ENCODE measurements around the gene KCNB1.

The KCNB1 gene

DNA sequence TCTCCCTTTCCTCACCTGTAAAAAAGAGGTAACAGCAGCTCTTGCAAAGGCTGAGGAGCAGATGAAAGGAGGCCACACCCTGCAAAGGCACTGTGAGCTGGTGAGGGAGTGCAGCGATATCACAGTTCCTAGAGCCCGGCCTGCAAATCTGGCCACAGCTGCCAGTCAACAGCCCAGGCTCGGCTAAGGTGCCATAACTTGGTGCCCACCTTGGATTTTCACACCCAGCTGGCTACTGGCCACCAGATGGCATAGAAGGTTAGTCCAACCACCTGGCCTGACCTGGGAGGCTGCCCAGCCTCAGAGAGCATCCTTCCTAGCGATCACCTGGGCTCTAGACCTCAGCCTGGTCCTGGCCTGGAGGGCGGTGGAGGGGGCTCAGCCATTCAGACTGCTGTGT lies 46.8 kb downstream of the KCNB1 start:
- TF ChIP-seq, protein P1, sequence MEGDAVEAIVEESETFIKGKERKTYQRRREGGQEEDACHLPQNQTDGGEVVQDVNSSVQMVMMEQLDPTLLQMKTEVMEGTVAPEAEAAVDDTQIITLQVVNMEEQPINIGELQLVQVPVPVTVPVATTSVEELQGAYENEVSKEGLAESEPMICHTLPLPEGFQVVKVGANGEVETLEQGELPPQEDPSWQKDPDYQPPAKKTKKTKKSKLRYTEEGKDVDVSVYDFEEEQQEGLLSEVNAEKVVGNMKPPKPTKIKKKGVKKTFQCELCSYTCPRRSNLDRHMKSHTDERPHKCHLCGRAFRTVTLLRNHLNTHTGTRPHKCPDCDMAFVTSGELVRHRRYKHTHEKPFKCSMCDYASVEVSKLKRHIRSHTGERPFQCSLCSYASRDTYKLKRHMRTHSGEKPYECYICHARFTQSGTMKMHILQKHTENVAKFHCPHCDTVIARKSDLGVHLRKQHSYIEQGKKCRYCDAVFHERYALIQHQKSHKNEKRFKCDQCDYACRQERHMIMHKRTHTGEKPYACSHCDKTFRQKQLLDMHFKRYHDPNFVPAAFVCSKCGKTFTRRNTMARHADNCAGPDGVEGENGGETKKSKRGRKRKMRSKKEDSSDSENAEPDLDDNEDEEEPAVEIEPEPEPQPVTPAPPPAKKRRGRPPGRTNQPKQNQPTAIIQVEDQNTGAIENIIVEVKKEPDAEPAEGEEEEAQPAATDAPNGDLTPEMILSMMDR (IDR thresholded peaks at IDR 0.05; ENCODE audit: low read length, missing control alignments) = no peak
- H3K4me3 ChIP-seq (replicated peaks; ENCODE audit: low read depth, low read length) = no peak overlapping the region
- no peak for DNase-seq (ENCODE audit: low read depth)

DNA sequence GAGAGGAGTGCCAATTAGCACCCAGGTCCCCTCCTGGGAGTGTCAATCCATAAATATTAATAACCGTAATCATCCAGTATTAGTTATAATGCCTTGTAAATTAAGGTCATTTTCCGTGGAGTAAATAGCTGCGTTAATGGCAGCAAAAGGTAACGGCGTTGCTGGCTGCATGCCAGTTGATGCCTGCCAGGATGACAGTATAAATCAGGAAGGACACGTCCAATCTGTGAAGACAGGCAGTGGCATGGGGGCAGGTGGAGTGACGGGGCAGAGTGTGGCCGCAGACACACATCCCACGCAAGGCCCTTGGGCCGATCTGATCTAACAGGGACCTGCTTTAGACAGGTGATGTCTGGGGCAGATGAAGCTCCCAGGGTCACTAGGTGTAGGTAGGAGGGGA lies 49.1 kb downstream of the KCNB1 start:
- no peak overlapping the region for H3K4me3 ChIP-seq (replicated peaks; ENCODE audit: low read depth, low read length)
- TF ChIP-seq, protein P1 (IDR thresholded peaks at IDR 0.05; ENCODE audit: low read length, missing control alignments) = no peak
- no peak for DNase-seq (ENCODE audit: low read depth)

DNA sequence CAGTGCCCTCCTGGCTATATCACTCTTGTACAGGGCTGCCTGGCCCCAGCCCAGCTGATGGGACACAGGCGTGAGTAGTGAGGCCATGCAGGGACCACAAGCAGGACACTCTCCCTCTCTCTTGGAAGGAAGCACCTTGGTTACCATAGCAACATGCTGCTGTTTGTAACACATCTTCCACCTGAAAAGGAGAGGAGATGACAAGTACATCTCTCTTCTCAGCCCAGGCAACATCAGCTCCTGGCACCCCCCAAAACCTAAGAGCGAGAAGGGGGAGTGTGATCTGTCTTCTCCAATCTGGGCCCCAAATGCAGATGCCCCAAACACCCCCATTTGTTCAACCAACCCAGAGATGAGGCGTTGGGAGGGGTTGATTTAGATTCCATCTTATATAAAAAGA lies 49.9 kb downstream of the KCNB1 start:
- TF ChIP-seq, protein P1 (IDR thresholded peaks at IDR 0.05; ENCODE audit: low read length, missing control alignments) = no peak
- no peak for DNase-seq (ENCODE audit: low read depth)
- H3K4me3 ChIP-seq (replicated peaks; ENCODE audit: low read depth, low read length) = no peak overlapping the region

DNA sequence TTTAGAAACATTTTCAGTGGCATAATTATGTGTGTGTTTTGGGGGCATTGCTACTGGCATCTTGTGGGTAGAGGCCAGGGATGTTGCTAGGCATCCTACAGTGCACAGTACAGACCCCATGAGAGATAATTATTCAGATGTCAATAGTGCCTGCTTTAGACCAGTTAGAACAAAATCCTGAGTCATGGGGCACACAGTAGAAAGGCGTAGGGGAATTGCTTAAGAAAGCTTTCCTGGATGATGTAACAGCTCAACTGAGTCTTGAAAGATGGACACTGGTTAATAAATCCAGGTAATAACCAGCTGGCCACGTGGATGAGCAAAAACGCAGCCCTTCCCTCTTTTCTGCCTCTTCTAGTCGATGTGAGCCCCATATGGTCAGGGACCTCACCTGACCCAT lies 51.1 kb downstream of the KCNB1 start:
- H3K4me3 ChIP-seq (replicated peaks; ENCODE audit: low read depth, low read length) = no peak overlapping the region
- peak; percentile 33 for DNase-seq (ENCODE audit: low read depth)
- TF ChIP-seq, protein P1 (IDR thresholded peaks at IDR 0.05; ENCODE audit: low read length, missing control alignments) = no peak

DNA sequence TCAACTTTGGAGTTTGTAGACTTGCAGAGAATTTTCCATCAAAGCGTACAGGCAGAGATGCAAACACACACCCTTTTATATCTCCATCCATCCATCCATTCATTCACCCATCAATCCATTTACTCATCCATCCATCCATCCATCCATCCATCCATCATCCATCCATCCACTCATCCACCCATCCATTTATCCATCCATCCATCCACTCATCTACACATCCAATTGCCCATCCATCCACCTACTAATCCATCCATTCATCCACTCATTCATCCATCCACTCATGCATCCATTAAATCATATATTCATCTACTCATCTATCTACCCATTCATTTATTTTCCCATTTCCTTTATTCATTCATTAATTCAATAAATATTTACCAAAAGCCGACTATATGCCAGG lies 52.1 kb downstream of the KCNB1 start:
- H3K4me3 ChIP-seq (replicated peaks; ENCODE audit: low read depth, low read length) = no peak overlapping the region
- TF ChIP-seq, protein P1 (IDR thresholded peaks at IDR 0.05; ENCODE audit: low read length, missing control alignments) = no peak
- DNase-seq (ENCODE audit: low read depth) = no peak

DNA sequence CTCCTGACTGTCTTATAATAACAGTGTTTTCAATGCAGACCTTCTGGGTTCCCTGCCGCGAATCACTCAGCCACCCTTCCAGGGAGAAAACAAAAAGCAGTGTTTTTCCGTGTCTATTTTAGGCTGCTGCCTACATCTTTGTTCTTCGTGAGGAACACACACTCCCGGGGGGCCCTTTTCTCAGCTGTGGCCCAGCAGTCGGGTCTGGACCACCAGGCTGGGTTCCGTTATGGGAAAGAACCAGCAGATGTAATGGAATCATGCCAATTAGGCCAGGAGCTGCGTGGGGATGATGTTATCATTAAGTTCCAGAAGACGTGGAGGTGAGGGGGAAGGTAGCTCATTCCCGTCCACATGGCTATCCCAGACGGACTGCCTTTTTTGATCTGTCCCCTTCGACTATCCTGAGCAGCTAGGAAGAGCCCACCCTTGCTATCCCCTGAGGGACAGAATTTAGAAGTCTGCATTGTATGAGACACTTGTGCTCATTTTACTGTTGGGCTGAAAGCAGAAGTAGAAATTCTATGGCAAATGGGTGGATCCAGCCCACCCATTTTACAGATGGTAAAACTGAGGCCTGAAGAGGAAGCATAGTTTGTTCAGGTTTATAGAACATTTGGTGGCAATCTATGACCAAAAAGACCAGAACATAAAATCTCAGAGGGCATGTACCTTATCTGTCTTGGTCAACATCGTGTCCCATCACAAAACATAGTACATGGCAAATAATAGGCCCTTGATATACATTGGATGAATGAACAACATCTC lies 54.5 kb downstream of the KCNB1 start:
- TF ChIP-seq, protein P1 (IDR thresholded peaks at IDR 0.05; ENCODE audit: low read length, missing control alignments) = no peak
- no peak for DNase-seq (ENCODE audit: low read depth)
- no peak overlapping the region for H3K4me3 ChIP-seq (replicated peaks; ENCODE audit: low read depth, low read length)

DNA sequence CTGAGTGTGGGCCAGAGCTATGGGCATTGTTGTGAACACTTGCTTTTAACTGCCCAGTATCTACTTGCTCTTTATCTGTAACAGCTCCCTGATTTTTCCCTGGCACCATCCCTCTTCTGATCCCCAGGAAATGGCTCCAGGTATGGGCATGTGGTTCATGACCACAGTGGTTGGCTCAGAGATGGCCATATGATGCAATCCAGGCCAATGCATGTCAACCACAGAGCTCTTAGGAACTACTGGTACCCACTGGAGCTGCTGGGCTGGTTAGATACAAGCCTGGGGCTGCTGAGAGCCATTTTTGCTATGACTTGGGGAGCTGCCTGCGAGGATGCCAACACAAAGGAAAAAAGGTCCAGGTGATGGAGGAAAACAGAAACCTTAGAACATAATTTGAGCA lies 55.6 kb downstream of the KCNB1 start:
- no peak for DNase-seq (ENCODE audit: low read depth)
- no peak overlapping the region for H3K4me3 ChIP-seq (replicated peaks; ENCODE audit: low read depth, low read length)
- TF ChIP-seq, protein P1 (IDR thresholded peaks at IDR 0.05; ENCODE audit: low read length, missing control alignments) = no peak

Measured in fibroblast of pulmonary artery (primary cell).